Suprapubic skin (tissue), 4 donors: ENCODE data around the gene WDR91.

Experiments
- CTCF ChIP-seq, 2 donors: fragments of 200-600 bp in 1 of 2; fragments of 450-650 bp in 1 of 2; sonication (generic) in 1 of 2; IDR thresholded peaks; one replicate each; pipeline ENCODE4 v1.5.1; 2016 to 2019; ENCODE audit warnings: antibody characterized with exemption in 2 of 2, mild to moderate bottlenecking in 1 of 2, moderate library complexity in 1 of 2
- POLR2A ChIP-seq, 2 donors: fragments of 450-650 bp; IDR thresholded peaks; one replicate each; pipeline ENCODE4 v1.6.1; 2017; ENCODE audit warnings: antibody characterized with exemption in 2 of 2, mild to moderate bottlenecking in 2 of 2, moderate library complexity in 2 of 2
- POLR2AphosphoS5 ChIP-seq, 3 donors: sonication (generic); formaldehyde crosslinking; IDR thresholded peaks; one replicate each; pipeline ENCODE4 v1.6.1; 2017; ENCODE audit warnings: antibody characterized with exemption in 3 of 3

- TF ChIP-seq CTCF (IDR thresholded peaks at IDR 0.05) (no peak), POLR2AphosphoS5 (IDR thresholded peaks at IDR 0.05) (no peak), POLR2A (IDR thresholded peaks at IDR 0.05) (no peak)
These were observed 12.7 kb upstream of the WDR91 start for GRCh38 chr7:135224027-135224426.
